ENCODE data around the gene FUT1. TPM values are rescaled to one million over a fixed set of nuclear protein-coding genes. Genes with fewer than 3 reads are reported as not detected.
A peak's percentile ranks its signal among the peaks of the same experiment; 100 is the strongest.

Gene FUT1
- total and polyA plus RNA-seq, 9 of the 15 experiments (the other 6 are each of a cell fraction or from before 2014, with no cell fraction given), result 2.3 to 18.5 (median 8.8) TPM

DNA sequence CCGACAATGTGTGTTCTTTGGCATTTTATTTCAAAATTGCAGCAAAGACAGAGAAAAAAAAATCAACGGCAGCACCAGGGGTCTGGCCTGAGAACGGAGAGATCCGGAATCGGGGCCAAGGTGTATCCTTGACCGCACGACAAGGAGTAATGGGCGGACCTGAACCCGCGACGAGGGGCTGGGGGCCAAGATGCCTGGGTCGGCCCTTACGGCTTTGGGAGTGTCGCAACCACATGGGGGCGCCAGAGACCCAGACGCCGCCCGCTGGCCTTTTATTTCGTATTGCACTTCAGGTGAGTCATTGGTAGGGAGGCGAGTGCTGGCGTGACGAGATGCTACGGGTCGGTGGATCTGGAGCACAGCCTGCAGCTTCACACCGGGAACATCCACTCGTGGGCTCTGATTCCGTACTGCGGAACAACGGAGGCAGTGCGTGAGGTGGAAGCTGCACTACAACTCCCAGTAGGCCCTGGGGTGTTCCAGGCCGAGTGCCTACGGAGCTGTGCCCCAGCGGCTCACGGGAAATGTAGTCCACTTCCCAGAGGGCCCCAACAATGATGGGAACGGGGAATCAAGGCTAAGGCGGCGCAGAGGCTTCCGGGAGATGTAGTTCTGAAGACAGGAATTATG, 42.7 kb upstream of the FUT1 start (continued):
- TF ChIP-seq, protein P1, sequence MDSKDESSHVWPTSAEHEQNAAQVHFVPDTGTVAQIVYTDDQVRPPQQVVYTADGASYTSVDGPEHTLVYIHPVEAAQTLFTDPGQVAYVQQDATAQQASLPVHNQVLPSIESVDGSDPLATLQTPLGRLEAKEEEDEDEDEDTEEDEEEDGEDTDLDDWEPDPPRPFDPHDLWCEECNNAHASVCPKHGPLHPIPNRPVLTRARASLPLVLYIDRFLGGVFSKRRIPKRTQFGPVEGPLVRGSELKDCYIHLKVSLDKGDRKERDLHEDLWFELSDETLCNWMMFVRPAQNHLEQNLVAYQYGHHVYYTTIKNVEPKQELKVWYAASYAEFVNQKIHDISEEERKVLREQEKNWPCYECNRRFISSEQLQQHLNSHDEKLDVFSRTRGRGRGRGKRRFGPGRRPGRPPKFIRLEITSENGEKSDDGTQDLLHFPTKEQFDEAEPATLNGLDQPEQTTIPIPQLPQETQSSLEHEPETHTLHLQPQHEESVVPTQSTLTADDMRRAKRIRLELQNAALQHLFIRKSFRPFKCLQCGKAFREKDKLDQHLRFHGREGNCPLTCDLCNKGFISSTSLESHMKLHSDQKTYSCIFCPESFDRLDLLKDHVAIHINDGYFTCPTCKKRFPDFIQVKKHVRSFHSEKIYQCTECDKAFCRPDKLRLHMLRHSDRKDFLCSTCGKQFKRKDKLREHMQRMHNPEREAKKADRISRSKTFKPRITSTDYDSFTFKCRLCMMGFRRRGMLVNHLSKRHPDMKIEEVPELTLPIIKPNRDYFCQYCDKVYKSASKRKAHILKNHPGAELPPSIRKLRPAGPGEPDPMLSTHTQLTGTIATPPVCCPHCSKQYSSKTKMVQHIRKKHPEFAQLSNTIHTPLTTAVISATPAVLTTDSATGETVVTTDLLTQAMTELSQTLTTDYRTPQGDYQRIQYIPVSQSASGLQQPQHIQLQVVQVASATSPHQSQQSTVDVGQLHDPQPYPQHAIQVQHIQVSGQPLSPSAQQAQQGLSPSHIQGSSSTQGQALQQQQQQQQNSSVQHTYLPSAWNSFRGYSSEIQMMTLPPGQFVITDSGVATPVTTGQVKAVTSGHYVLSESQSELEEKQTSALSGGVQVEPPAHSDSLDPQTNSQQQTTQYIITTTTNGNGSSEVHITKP (IDR thresholded peaks at IDR 0.05; ENCODE audit: partially characterized antibody), result no peak
- TF ChIP-seq ZNF324 (CRISPR knock-in tag; IDR thresholded peaks at IDR 0.05) (no peak), CBX1 (IDR thresholded peaks at IDR 0.05; ENCODE audit: low read depth) (no peak), EP300 (IDR thresholded peaks at IDR 0.05; ENCODE audit: low read length) (0 out of 2 replicates have a peak, but pooled peaks have one; percentile 20), ZNF830 (CRISPR knock-in tag; IDR thresholded peaks at IDR 0.05) (no peak), ZNF586 (CRISPR knock-in tag; conservative IDR thresholded peaks at IDR 0.05) (no peak)
- TF ChIP-seq, protein P2, sequence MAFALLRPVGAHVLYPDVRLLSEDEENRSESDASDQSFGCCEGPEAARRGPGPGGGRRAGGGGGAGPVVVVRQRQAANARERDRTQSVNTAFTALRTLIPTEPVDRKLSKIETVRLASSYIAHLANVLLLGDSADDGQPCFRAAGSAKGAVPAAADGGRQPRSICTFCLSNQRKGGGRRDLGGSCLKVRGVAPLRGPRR (CRISPR knock-in tag; IDR thresholded peaks at IDR 0.05), result no peak
- TF ChIP-seq, protein P3, sequence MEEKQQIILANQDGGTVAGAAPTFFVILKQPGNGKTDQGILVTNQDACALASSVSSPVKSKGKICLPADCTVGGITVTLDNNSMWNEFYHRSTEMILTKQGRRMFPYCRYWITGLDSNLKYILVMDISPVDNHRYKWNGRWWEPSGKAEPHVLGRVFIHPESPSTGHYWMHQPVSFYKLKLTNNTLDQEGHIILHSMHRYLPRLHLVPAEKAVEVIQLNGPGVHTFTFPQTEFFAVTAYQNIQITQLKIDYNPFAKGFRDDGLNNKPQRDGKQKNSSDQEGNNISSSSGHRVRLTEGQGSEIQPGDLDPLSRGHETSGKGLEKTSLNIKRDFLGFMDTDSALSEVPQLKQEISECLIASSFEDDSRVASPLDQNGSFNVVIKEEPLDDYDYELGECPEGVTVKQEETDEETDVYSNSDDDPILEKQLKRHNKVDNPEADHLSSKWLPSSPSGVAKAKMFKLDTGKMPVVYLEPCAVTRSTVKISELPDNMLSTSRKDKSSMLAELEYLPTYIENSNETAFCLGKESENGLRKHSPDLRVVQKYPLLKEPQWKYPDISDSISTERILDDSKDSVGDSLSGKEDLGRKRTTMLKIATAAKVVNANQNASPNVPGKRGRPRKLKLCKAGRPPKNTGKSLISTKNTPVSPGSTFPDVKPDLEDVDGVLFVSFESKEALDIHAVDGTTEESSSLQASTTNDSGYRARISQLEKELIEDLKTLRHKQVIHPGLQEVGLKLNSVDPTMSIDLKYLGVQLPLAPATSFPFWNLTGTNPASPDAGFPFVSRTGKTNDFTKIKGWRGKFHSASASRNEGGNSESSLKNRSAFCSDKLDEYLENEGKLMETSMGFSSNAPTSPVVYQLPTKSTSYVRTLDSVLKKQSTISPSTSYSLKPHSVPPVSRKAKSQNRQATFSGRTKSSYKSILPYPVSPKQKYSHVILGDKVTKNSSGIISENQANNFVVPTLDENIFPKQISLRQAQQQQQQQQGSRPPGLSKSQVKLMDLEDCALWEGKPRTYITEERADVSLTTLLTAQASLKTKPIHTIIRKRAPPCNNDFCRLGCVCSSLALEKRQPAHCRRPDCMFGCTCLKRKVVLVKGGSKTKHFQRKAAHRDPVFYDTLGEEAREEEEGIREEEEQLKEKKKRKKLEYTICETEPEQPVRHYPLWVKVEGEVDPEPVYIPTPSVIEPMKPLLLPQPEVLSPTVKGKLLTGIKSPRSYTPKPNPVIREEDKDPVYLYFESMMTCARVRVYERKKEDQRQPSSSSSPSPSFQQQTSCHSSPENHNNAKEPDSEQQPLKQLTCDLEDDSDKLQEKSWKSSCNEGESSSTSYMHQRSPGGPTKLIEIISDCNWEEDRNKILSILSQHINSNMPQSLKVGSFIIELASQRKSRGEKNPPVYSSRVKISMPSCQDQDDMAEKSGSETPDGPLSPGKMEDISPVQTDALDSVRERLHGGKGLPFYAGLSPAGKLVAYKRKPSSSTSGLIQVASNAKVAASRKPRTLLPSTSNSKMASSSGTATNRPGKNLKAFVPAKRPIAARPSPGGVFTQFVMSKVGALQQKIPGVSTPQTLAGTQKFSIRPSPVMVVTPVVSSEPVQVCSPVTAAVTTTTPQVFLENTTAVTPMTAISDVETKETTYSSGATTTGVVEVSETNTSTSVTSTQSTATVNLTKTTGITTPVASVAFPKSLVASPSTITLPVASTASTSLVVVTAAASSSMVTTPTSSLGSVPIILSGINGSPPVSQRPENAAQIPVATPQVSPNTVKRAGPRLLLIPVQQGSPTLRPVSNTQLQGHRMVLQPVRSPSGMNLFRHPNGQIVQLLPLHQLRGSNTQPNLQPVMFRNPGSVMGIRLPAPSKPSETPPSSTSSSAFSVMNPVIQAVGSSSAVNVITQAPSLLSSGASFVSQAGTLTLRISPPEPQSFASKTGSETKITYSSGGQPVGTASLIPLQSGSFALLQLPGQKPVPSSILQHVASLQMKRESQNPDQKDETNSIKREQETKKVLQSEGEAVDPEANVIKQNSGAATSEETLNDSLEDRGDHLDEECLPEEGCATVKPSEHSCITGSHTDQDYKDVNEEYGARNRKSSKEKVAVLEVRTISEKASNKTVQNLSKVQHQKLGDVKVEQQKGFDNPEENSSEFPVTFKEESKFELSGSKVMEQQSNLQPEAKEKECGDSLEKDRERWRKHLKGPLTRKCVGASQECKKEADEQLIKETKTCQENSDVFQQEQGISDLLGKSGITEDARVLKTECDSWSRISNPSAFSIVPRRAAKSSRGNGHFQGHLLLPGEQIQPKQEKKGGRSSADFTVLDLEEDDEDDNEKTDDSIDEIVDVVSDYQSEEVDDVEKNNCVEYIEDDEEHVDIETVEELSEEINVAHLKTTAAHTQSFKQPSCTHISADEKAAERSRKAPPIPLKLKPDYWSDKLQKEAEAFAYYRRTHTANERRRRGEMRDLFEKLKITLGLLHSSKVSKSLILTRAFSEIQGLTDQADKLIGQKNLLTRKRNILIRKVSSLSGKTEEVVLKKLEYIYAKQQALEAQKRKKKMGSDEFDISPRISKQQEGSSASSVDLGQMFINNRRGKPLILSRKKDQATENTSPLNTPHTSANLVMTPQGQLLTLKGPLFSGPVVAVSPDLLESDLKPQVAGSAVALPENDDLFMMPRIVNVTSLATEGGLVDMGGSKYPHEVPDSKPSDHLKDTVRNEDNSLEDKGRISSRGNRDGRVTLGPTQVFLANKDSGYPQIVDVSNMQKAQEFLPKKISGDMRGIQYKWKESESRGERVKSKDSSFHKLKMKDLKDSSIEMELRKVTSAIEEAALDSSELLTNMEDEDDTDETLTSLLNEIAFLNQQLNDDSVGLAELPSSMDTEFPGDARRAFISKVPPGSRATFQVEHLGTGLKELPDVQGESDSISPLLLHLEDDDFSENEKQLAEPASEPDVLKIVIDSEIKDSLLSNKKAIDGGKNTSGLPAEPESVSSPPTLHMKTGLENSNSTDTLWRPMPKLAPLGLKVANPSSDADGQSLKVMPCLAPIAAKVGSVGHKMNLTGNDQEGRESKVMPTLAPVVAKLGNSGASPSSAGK (IDR thresholded peaks at IDR 0.05), result no peak

All from K562 (cell line).